ENCODE results near the gene VPS9D1. TPM values are rescaled to one million over a fixed set of nuclear protein-coding genes. Genes with fewer than 3 reads are reported as not detected.
"Not testable (repeated sequence)": the region's sequence is repeated elsewhere in the genome, so short reads cannot be mapped to it uniquely, and the experiment has no call there.

Gene VPS9D1
- total RNA-seq, 1 experiment from 2014 or later = 6.3 TPM

- in situ Hi-C loops (cut with HindIII; ENCODE audit: low pct_unique_long_range_greater_than_20kb, low sequenced_read_pairs) = no loop called here
- ChIA-PET POLR2A (no interaction called here), CTCF (no interaction called here)
- Histone ChIP-seq H3K27me3 (ENCODE audit: control insufficient read depth, insufficient read depth, low read length) (no peaks in the 10 kb centered on the region), H3K9me3 (ENCODE audit: control insufficient read depth, insufficient read depth, low read depth, low read length) (no peaks in the 10 kb centered on the region), H3K4me1 (ENCODE audit: control insufficient read depth, insufficient read depth, low read length) (peaks cover 3% of the 10 kb centered on the region; the same call in 1 of the 2 replicates), H3K27ac (ENCODE audit: low read length) (no peak overlapping the region), H3K4me3 (ENCODE audit: low read depth in 2 of 2, low read length in 2 of 2) (no peak overlapping the region), H3K36me3 (ENCODE audit: control insufficient read depth, insufficient read depth, low read length) (no peaks in the 10 kb centered on the region; the same call in 1 of the 2 replicates)
- DNase-seq (ENCODE audit: low read depth, low spot score) (no peak), ATAC-seq (no peak)
- TF ChIP-seq REST (IDR thresholded peaks at IDR 0.05; ENCODE audit: insufficient read depth in 1 of 2, low read depth in 2 of 2, low read length in 1 of 2) (no peak), POLR2AphosphoS5 (IDR thresholded peaks at IDR 0.05; ENCODE audit: low read depth, low read length) (no peak), CTCF (IDR thresholded peaks at IDR 0.05) (no peak), TCF7L2 (IDR thresholded peaks at IDR 0.05; ENCODE audit: low read depth, low read length) (no peak), SIN3A (IDR thresholded peaks at IDR 0.05; ENCODE audit: borderline replicate concordance, insufficient read depth, low read depth, low read length) (no peak)
- BruUV-seq (replicated peaks) = no TSS peak
- intact Hi-C loops (cut with micrococcal nuclease; ENCODE audit: unreplicated experiment) = no loop called here
Measured at GRCh38 chr16:89690392-89690901, 30.3 kb downstream of the VPS9D1 start.

- ATAC-seq = not testable (repeated sequence)
Measured at GRCh38 chr16:89689621-89690020, 31.1 kb downstream of the VPS9D1 start.

GRCh38 chr16:89689142-89689541 is 31.6 kb downstream of the VPS9D1 start:
- H3K9me3 ChIP-seq (ENCODE audit: control insufficient read depth, insufficient read depth, low read depth, low read length) = no peaks in the 10 kb centered on the region
- H3K27me3 ChIP-seq (ENCODE audit: control insufficient read depth, insufficient read depth, low read length) = no peaks in the 10 kb centered on the region
- ATAC-seq (no peak), DNase-seq (ENCODE audit: low read depth, low spot score) (no peak)
- in situ Hi-C loops (cut with HindIII; ENCODE audit: low pct_unique_long_range_greater_than_20kb, low sequenced_read_pairs) = no loop called here
- POLR2A ChIA-PET = interaction anchor here (0.6 kb wide), 1 partner anchor 27 kb away, joined by 3 read pairs; no protein-coding TSS in a partner anchor
- no peak overlapping the region for H3K27ac ChIP-seq (ENCODE audit: low read length)
- TF ChIP-seq TCF7L2 (IDR thresholded peaks at IDR 0.05; ENCODE audit: low read depth, low read length) (no peak), SIN3A (IDR thresholded peaks at IDR 0.05; ENCODE audit: borderline replicate concordance, insufficient read depth, low read depth, low read length) (no peak)
- no peak overlapping the region for H3K4me3 ChIP-seq (ENCODE audit: low read depth in 2 of 2, low read length in 2 of 2)
- no peaks in the 10 kb centered on the region; the same call in 1 of the 2 replicates for H3K36me3 ChIP-seq (ENCODE audit: control insufficient read depth, insufficient read depth, low read length)
- peaks cover 3% of the 10 kb centered on the region; the same call in 1 of the 2 replicates for H3K4me1 ChIP-seq (ENCODE audit: control insufficient read depth, insufficient read depth, low read length)
- BruUV-seq (replicated peaks) = no TSS peak
- CTCF ChIA-PET = no interaction called here
- intact Hi-C loops (cut with micrococcal nuclease; ENCODE audit: unreplicated experiment) = no loop called here

More at GRCh38 chr16:89689621-89690020, 31.1 kb downstream of the VPS9D1 start:
- H3K27ac ChIP-seq (ENCODE audit: low read length); H3K9me3 ChIP-seq (ENCODE audit: control insufficient read depth, insufficient read depth, low read depth, low read length); POLR2A ChIA-PET; H3K36me3 ChIP-seq (ENCODE audit: control insufficient read depth, insufficient read depth, low read length); intact Hi-C loops (cut with micrococcal nuclease; ENCODE audit: unreplicated experiment); H3K4me3 ChIP-seq (ENCODE audit: low read depth in 2 of 2, low read length in 2 of 2); DNase-seq (ENCODE audit: low read depth, low spot score); H3K27me3 ChIP-seq (ENCODE audit: control insufficient read depth, insufficient read depth, low read length); H3K4me1 ChIP-seq (ENCODE audit: control insufficient read depth, insufficient read depth, low read length); in situ Hi-C loops (cut with HindIII; ENCODE audit: low pct_unique_long_range_greater_than_20kb, low sequenced_read_pairs); CTCF ChIA-PET; BruUV-seq (replicated peaks): not testable (repeated sequence)
